A673 (cell line): ENCODE data around the gene STX3. TPM values are rescaled to one million over a fixed set of nuclear protein-coding genes. Genes with fewer than 3 reads are reported as not detected.

Source experiments
- BruUV-seq: library from RNA; stranded (reverse); fragments of 400-500 nt; replicated peaks from 2 replicates; lab custom pipeline; 2021; lab: Mats Ljungman, UMichigan
- CTCF ChIA-PET: fragments of 300-600 bp; sonication (Branson Sonifier 250); formaldehyde crosslinking; loops from one replicate; lab custom pipeline; 2022; ENCODE audit warnings: antibody characterized with exemption; lab: Charles Lee
- POLR2A ChIA-PET: fragments of 300-600 bp; sonication (Branson Sonifier 250); formaldehyde crosslinking; loops from one replicate; lab custom pipeline; 2022; ENCODE audit warnings: antibody characterized with exemption; ENCODE audit not compliant: low non-redundant PET; lab: Charles Lee
- DNase-seq: peaks from one replicate; pipeline ENCODE4 v3.0.0-alpha.2; 2015; ENCODE audit warnings: low spot score
- H3K27ac ChIP-seq: fragments of 200-600 bp; sonication (generic); 2 replicates; pipeline ENCODE4 v1.5.1; 2016; ENCODE audit warnings: mixed run types, low read depth, mild to moderate bottlenecking, mixed read lengths, antibody characterized with exemption, low read length; ENCODE audit not compliant: poor library complexity, severe bottlenecking
- H3K27me3 ChIP-seq: fragments of 200-600 bp; sonication (generic); replicated peaks from 2 replicates; pipeline ENCODE4 v1.6.1; 2017; ENCODE audit warnings: mixed run types, low read depth, mild to moderate bottlenecking, mixed read lengths, antibody characterized with exemption, low read length; ENCODE audit not compliant: insufficient read depth, poor library complexity
- H3K36me3 ChIP-seq: fragments of 200-600 bp; sonication (generic); 2 replicates; pipeline ENCODE4 v1.6.1; 2016; ENCODE audit warnings: mixed run types, mild to moderate bottlenecking, mixed read lengths, antibody characterized with exemption, low read length; ENCODE audit not compliant: insufficient read depth, poor library complexity, severe bottlenecking
- H3K4me1 ChIP-seq: fragments of 200-600 bp; sonication (generic); 2 replicates; pipeline ENCODE4 v1.6.1; 2017; ENCODE audit warnings: mixed run types, mild to moderate bottlenecking, mixed read lengths, antibody characterized with exemption, low read length; ENCODE audit not compliant: insufficient read depth, poor library complexity, severe bottlenecking
- H3K4me3 ChIP-seq: fragments of 200-600 bp; sonication (generic); 2 replicates; pipeline ENCODE4 v1.5.1; 2016; ENCODE audit warnings: low read depth, mixed run types, mild to moderate bottlenecking, mixed read lengths, low read length; ENCODE audit not compliant: poor library complexity, severe bottlenecking
- H3K9me3 ChIP-seq: fragments of 200-600 bp; sonication (generic); 2 replicates; pipeline ENCODE4 v1.6.1; 2016; ENCODE audit warnings: mixed run types, low read depth, mild to moderate bottlenecking, mixed read lengths, antibody characterized with exemption, low read length; ENCODE audit not compliant: poor library complexity, severe bottlenecking
- CTCF ChIP-seq: fragments of 300-800, 200-600 bp; sonication (generic); conservative IDR thresholded peaks from 2 replicates; pipeline ENCODE4 v1.5.1; 2017; ENCODE audit warnings: low read depth, mild to moderate bottlenecking, antibody characterized with exemption, low read length, moderate library complexity, mixed read lengths
- EZH2 ChIP-seq: fragments of 200-600 bp; sonication (generic); IDR thresholded peaks from 2 replicates; pipeline ENCODE4 v1.6.1; 2017; ENCODE audit warnings: borderline replicate concordance, low read depth, mild to moderate bottlenecking, mixed read lengths, antibody characterized with exemption, low read length; ENCODE audit not compliant: poor library complexity, severe bottlenecking
- intact Hi-C: fragments of 100-400 bp; cut with micrococcal nuclease; formaldehyde crosslinking; loops from one replicate; pipeline ENCODE4 v1.10.0; 2022; ENCODE audit not compliant: unreplicated experiment
- total RNA-seq: library from RNA; stranded (reverse); gene quantifications from 2 replicates; pipeline ENCODE4 v1.2.3, GENCODE V29; 2021

Gene STX3
- total RNA-seq, 1 experiment from 2014 or later, result 16.0 TPM

GRCh38 chr11:59829358-59829757 is 74.2 kb downstream of the STX3 start:
- TF ChIP-seq EZH2 (no peak), CTCF (no peak)
- no TSS peak for BruUV-seq
- intact Hi-C loops, result loop anchor here (10.0 kb wide), 2 partner anchors 195 to 405 kb away; no protein-coding TSS in a partner anchor
- no peak for DNase-seq
- Histone ChIP-seq H3K27ac (no peak overlapping the region), H3K4me1 (no peaks in the 10 kb centered on the region), H3K36me3 (no peaks in the 10 kb centered on the region), H3K4me3 (no peak overlapping the region), H3K27me3 (no peaks in the 10 kb centered on the region), H3K9me3 (no peaks in the 10 kb centered on the region)
- POLR2A ChIA-PET, result no interaction called here
- CTCF ChIA-PET, result no interaction called here

- Histone ChIP-seq H3K27ac (no peak overlapping the region), H3K4me1 (no peaks in the 10 kb centered on the region), H3K4me3 (no peak overlapping the region), H3K9me3 (no peaks in the 10 kb centered on the region), H3K36me3 (no peaks in the 10 kb centered on the region), H3K27me3 (peaks cover 15% of the 10 kb centered on the region)
- CTCF ChIA-PET, result interaction anchor here (0.6 kb wide), 1 partner anchor 661 kb away, joined by 3 read pairs; no protein-coding TSS in a partner anchor
- POLR2A ChIA-PET, result no interaction called here
- TF ChIP-seq EZH2 (no peak), CTCF (no peak)
- no peak for DNase-seq
- intact Hi-C loops, result no loop called here
- no TSS peak for BruUV-seq
Observed at GRCh38 chr11:59833602-59834001, 78.4 kb downstream of the STX3 start.

- TF ChIP-seq EZH2 (no peak), CTCF (no peak)
- H3K9me3 ChIP-seq, result no peaks in the 10 kb centered on the region
- no peaks in the 10 kb centered on the region for H3K4me1 ChIP-seq
- H3K4me3 ChIP-seq, result no peak overlapping the region
- intact Hi-C loops, result no loop called here
- peaks cover 18% of the 10 kb centered on the region for H3K27me3 ChIP-seq
- POLR2A ChIA-PET, result no interaction called here
- CTCF ChIA-PET, result no interaction called here
- DNase-seq, result no peak
- no peaks in the 10 kb centered on the region for H3K36me3 ChIP-seq
- BruUV-seq, result no TSS peak
- no peak overlapping the region for H3K27ac ChIP-seq
Observed at GRCh38 chr11:59839615-59840014, 84.4 kb downstream of the STX3 start.
